GM04504 (cell line): ENCODE measurements around the gene TCIRG1.

Experiments
- DNase-seq: peaks from one replicate; pipeline ENCODE4 v3.0.0-alpha.2; 2012; ENCODE audit warnings: low read depth

Gene TCIRG1

GRCh38 chr11:68004551-68005335, 34.1 kb upstream of the TCIRG1 start:
- no peak for DNase-seq

DNA sequence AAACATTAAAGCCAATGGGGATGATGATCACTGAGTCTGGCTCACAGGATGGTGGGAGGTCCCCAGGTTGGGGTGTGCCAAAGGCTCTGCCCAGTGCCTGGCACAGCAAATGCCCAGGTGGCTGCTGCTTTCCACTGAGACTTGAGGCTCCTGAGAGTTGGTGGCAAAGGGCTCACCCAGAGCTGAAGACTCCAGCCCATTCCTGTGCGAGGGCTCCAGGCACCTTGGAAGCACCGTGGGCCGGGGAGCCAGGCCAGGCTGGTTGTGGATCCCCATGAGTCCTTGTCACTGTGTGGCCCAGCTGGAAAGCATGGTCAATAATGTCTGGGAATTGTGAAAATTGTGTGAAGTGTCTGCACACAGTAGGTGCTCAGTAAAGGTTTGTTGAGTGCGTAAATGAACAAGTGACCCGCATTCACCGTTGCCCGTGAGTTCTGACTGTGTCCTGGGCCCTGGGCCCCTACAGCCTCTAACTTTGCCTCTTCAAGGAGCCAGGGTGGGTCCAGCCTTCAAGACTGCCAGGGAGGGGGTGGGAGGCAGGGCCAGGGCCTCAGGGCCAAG, 32.1 kb upstream of the TCIRG1 start:
- DNase-seq: no peak

DNA sequence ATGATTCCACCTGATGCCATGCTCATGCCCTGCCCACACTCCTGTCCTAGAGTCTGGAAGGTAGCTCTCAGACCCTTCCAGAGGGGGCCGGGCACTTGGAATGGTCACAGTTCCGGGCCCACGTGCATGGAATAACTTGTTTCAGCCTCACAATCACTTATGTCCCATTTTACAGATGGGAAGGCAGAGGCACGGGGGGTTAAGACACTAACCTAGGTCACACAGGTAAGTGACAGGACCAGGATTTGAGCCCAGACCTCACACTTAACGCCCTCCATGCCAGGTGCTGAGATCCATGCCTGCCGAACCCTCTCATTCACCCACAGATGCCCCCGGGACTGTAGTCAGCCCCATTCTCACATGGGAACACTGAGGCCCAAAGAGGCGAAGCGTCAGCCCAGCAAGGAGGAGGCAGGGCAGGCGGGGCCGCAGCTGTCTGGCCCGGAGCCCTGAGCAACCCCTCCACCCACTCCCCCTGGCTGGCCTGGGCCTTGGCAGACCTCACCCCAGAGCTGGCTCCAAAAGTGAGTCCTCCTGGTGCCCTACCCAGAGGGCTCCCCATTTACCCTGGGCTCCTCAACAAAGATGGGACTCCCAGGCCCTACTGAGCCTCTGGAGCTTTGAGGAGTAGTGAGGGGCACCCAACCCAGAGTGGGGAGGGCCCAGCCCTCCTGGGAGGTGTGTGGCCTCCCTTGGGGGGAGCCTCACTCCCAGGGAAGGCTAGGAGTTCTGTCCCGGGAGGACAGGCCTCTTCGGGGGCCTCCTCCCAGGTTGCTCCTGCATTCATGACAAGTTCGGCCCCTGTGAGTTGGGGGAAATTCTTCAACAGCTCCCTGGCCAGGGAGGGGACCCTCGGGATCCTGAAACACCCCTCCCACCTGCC, 31.1 kb upstream of the TCIRG1 start:
- no peak for DNase-seq

- no peak for DNase-seq
These were observed 30.2 kb upstream of the TCIRG1 start for GRCh38 chr11:68008381-68009337.

DNA sequence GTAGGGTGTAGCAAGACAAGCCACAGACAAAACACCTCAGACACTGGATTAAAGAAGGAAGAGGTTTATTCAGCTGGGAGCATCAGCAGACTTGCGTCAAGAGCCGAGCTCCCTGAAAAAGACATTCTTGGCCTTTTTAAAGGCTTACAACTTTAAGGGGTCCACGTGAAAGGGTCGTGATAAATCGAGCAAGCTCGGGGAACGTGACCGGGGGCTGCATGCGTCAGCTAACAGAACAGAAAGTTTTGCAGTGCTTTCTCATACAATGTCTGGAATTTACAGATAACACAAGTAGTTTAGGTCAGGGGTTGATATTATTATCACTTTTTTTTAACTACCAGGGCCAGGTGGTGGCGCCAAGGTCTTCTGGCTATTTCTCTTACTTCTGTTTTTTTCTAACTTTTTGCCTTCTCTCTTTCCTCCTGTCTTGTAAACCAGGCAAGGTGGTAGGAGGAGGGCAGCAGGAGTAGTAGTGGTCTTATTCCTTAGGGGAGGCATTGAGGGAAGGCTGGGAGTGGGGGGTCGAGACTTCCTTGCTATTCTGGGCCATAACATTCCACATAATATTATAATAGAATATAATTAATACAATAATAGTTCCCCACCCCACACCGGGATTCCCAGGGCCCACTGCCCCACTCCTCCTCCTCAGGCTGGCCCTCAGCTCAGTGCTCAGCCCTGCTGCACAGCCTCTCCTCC, 29.3 kb upstream of the TCIRG1 start:
- no peak for DNase-seq

DNA sequence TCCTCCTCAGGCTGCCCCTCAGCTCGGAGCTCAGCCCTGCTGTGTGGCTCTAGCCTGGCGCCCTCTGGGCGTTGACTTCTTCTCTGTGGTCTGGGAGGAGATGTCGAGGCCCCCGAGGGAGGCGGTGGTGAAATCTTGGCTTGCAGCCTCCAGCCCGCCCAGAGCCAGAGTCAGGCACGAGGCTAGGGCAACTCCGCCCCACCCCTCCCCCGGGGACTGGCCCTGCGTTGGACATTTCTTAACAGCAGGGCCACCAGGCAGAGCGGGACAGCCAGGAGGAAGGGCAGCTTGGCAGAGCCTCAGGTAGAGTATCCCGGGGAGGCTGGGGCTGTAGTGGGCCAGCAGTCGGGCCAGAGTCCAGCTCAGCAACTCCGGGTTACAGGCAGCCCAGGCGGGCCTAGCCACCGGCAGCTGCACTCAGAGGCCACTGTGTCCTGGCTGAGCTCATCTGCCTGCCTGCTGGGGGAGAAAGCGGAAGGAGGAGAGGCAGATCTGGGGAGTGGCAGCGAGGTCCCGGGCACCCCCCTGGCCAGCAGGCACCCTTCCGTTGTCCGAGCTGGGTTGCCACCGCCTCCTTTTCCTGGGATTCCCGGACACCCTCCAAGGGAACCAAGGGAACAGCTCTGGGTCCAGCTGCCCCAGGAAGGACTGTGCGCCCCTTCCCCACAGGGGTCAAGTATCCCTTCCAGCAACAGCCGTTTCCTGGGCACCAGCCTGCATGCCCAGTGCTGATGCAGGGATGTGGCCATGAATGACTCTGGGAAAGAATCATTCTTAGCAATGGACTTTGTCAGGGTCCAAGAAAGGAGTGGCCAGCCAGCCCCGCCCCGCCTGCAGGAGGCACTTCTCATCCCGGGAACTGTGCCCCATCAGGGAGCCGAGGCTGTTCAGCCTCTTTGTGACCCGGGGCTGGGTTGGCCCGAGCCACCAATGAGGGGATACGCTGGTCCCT, 28.5 kb upstream of the TCIRG1 start, which contains the start of gene ALDH3B1:
Gene ALDH3B1, plus strand, starts transcription at position 238 of the 952 bp plus-strand sequence. CDS start 4,971 bp downstream, outside the sequence.
- peak; percentile 87 for DNase-seq

DNA sequence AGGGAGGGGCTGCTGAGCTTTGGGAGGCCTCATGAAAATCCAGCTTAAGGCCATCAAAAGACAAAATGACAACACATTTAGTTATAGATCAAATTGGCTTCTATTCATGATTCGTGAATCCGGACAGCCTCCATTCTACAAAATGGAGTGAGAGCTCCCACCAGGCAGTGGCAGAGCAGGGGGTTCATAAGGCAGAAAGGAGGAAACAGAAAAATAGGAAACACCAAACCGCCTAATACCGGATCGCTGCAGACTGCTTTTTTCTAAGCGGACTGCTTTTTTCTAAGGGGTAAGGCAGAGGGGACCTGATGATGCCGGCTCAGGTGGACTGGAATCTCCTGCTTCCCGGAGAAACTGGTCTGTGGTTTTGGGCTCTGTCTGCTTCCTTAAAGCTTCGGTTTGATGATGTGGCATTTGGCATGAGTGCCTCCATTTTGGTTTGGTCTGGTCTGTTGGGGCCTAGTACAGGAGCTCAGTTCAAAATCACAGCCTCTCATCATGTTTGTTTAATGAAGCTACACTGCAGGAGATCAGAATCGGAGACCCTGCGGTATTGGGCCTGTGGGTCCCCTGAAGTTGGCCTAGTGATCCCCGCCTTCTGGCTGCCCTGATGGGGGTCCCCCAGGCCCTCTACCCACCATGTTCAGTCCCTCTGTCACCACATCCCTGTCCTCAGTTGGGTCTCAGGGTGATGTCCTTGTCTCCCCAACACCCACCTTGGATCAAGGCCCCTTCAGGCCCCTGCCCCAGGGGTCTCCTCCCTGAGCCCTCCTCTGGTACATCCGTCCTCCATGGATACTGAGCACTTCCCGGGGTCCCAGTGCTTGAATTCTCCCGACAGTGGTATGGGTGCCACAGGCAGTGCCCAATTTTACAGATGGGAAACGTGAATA, 27.5 kb upstream of the TCIRG1 start:
- no peak for DNase-seq

- no peak for DNase-seq
These were observed 26.6 kb upstream of the TCIRG1 start for GRCh38 chr11:68012044-68012842.

DNA sequence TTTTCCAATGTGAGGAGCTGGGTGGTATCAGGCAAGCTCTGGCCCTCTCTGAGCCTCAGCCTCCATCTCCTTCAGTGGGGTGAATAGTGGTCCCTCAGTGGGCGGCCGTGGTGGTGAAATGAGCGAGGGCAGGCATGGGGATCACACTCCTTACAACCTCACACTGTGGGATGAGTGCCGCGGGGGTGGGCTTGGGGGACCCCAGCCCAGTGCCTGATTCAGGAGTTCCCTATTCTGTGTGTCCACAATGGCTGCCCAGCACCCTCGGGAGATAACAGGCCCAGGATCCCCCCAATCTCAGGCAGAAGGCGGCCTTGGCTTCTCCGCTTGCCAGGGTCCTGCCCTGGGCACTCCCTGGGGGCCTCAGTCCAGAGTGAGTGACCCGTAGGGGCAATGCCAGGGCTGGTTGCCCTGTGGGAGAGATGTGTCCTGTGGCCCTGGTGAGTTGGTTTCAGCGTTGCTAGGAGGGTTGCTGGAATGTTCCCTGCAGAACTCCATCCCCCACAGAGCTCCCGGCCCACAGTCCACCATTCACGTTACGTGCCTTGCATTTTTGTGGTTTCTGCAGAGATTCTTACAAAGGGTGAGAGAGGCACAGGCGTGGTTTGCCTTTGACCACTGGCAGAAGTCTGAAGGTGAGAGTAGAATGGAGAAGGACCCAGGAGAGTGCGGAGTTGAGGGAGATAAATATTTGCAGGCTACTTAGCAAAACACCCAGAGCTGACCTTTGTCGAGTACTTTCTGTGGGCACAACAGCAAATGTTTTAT, 25.8 kb upstream of the TCIRG1 start:
- DNase-seq: peak; percentile 93

DNA sequence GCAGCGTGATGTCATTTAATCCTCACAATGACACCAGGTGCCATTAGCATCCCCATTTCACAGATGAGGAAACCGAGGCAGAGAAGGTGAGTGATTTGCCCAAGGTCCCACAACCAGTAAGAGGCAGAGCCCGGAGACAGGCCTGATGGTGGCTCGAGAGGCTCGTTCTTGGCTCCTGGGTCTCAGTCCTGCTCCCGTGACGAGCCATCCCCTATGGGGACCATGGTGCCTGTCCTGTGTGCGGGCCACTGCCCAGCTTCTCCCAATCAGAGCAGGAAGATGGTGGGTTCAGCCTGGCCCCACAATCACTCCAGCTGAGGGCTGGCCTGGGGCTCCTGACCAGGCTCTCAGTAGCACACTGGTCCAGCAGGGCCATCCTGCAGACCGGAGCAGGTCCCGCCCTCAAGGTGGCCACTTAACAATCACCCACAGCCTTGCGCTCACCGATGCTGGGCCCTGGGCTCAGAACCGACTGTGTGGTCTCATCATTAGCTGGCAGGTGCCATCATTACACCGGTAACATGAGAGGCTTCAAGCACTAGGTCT, 25.1 kb upstream of the TCIRG1 start:
- no peak for DNase-seq

DNA sequence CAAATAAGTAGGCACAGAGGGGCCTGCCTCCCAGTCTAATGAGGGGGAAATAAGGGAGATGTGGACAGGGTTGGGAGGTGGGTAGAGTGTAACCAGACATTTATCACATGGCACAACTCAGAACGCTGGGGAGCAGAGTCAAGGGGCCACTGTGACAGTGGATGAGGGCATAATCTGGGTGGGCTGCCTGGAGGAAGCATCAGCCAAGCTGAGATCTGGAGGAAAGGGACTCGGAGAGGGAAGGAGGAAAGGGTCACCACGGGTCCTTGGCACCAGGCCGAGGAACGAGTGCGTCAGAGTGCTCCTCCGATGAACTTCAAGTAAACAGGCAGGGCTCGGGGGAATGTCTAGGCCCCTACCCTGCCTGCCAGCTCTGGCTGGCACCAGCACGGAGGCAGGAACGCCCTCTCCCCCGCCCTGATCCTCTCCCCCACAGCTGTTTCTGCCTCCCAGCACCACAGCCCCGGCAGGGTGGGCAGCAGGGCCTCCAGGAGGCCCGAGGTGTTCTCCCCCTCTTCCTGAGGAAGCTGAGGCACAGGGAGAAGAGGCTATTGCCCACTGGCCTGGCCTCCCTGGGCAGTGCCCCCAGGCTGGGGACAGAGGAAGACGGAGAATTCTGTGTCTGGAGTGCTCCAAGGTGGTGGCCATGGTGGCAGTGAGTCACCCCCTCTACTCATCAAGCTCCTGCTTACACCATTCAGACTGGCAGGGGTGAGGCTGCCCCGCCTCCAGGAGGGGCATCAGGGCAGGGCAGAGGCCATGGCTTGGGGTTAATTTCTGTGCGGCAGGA, 24.5 kb upstream of the TCIRG1 start:
- no peak for DNase-seq

- DNase-seq: no peak
These were observed 23.8 kb upstream of the TCIRG1 start for GRCh38 chr11:68014947-68015447.

GRCh38 chr11:68015467-68015866, 23.4 kb upstream of the TCIRG1 start:
- no peak for DNase-seq

- DNase-seq: no peak
These were observed 22.5 kb upstream of the TCIRG1 start for GRCh38 chr11:68016161-68016903.
